Activated CD8-positive, alpha-beta memory T cell treated with anti-CD3 and anti-CD28 coated beads for 1 hour (primary cell): ENCODE data around the gene TCEA3.
A peak's percentile ranks its signal among the peaks of the same experiment; 100 is the strongest.

Source experiments
- DNase-seq, 2 donors: peaks; one replicate each; pipeline ENCODE4 v3.0.0-alpha.2; 2020; ENCODE audit warnings: low read depth in 1 of 2; ENCODE audit errors: extremely low read depth in 1 of 2

The TCEA3 gene

GRCh38 chr1:23370330-23370708 is 54.2 kb downstream of the TCEA3 start:
- DNase-seq = no peak

- DNase-seq = peak in 1 of 2 donors; percentile 19
Observed at GRCh38 chr1:23369335-23370013, 55.1 kb downstream of the TCEA3 start, which contains the start of gene ZNF436. TSS of gene ZNF436 (minus strand) at chr1:23369836. CDS start at chr1:23368005, 1,831 bp downstream.

GRCh38 chr1:23368562-23369334 is 55.8 kb downstream of the TCEA3 start:
- peak; percentile 53 to 74 for DNase-seq

- DNase-seq = peak; percentile 93 to 94
Observed at GRCh38 chr1:23367791-23368561, 56.6 kb downstream of the TCEA3 start.

GRCh38 chr1:23367451-23367790 is 57.1 kb downstream of the TCEA3 start:
- DNase-seq = no peak

- DNase-seq = no peak
Observed at GRCh38 chr1:23366598-23366997, 58.0 kb downstream of the TCEA3 start.

- DNase-seq = no peak
Observed at GRCh38 chr1:23366146-23366545, 58.4 kb downstream of the TCEA3 start.

- no peak for DNase-seq
Observed at GRCh38 chr1:23362218-23362713, 62.3 kb downstream of the TCEA3 start.

GRCh38 chr1:23358310-23358875 is 66.2 kb downstream of the TCEA3 start:
- no peak for DNase-seq

GRCh38 chr1:23357138-23357908 is 67.2 kb downstream of the TCEA3 start:
- no peak for DNase-seq

GRCh38 chr1:23356471-23357137 is 67.9 kb downstream of the TCEA3 start:
- DNase-seq = no peak

GRCh38 chr1:23354245-23354644 is 70.3 kb downstream of the TCEA3 start:
- no peak for DNase-seq

GRCh38 chr1:23352096-23352695 is 72.4 kb downstream of the TCEA3 start:
- DNase-seq = no peak

GRCh38 chr1:23345920-23346319 is 78.6 kb downstream of the TCEA3 start:
- no peak for DNase-seq

GRCh38 chr1:23344987-23345472 is 79.5 kb downstream of the TCEA3 start:
- DNase-seq = no peak

- DNase-seq = peak; percentile 98
Observed at GRCh38 chr1:23344111-23344986, 80.2 kb downstream of the TCEA3 start, which contains the start of gene HNRNPR. TSS of gene HNRNPR (minus strand) at chr1:23344284. CDS start at chr1:23341008, 3,276 bp downstream.

GRCh38 chr1:23343221-23344110 is 81.1 kb downstream of the TCEA3 start:
- no peak for DNase-seq
